Activated T-helper 2 cell treated with anti-CD3 and anti-CD28 coated beads, Interferon-gamma antibody, Interleukin-2, Interleukin-4, amounts not matched to agents 10 μg/mL and 5 μg/mL and 100 μg/mL, durations not matched to agents 14 hours and 24 hours and 36 hours (primary cell): ENCODE measurements around the gene DHX30. TPM values are rescaled to one million over a fixed set of nuclear protein-coding genes. Genes with fewer than 3 reads are reported as not detected.

Source experiments
- DNase-seq: peaks from one replicate; pipeline ENCODE4 v3.0.0; 2021; ENCODE audit warnings: low spot score
- H3K27ac Mint-ChIP-seq: one replicate; pipeline ENCODE4 v1.8.0; 2021; ENCODE audit warnings: mixed read lengths
- H3K27me3 Mint-ChIP-seq: one replicate; pipeline ENCODE4 v1.8.0; 2021; ENCODE audit warnings: low read depth, mixed read lengths
- H3K36me3 Mint-ChIP-seq: one replicate; pipeline ENCODE4 v1.8.0; 2021; ENCODE audit warnings: low read depth, mixed read lengths
- H3K4me1 Mint-ChIP-seq: one replicate; pipeline ENCODE4 v1.8.0; 2021; ENCODE audit warnings: low read depth, mixed read lengths
- H3K4me3 Mint-ChIP-seq: one replicate; pipeline ENCODE4 v1.8.0; 2021; ENCODE audit warnings: low read depth, mild to moderate bottlenecking, moderate library complexity, mixed read lengths
- H3K9me3 Mint-ChIP-seq: one replicate; pipeline ENCODE4 v1.8.0; 2021; ENCODE audit warnings: mixed read lengths
- intact Hi-C: fragments of 100-400 bp; cut with micrococcal nuclease; formaldehyde crosslinking; loops from one replicate; pipeline ENCODE4 v1.15.1; 2023
- total RNA-seq: library from RNA; stranded (reverse); gene quantifications from 2 replicates; pipeline ENCODE4 v1.2.3, GENCODE V29; 2022

The DHX30 gene
- total RNA-seq, 1 donor from 2014 or later: 123 TPM

DNA sequence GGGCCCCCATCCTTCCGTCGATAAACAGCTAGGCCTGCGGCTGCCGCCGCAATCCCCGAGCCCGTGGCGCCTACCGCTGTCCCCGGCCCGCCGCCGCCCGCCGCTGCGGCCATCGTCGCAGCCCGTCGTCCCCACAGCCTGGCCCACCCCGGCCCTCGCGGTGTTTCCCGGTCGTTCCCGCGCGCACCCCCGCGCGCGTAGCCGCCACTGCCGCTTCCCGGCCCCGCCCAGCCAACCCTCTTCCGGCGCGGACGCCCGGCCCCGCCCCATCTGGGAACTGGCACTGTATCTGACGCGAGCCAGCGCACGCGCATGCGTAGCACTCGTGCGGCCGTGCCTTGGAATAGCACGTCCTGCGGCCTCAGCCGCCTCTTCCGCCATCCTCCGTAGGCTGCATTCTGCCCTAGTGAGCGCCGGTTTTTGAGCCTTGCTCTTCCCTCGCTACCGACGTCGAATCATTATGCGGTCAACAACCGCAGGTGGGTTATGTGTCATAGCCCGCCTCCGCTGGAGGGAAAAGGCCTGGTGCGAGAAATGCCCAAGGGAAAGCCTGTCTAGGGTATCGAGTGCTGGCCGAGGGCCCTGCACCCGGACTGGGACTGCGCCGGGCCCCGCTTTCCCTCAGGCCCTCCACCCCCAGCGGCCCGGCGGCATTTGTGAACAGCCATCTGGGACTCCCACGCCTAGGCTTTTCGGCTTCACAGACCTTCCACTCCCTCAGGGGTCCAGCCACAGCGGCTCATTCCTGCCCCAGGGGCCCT is 21.1 kb upstream of the DHX30 start, which contains the start of gene SMARCC1:
Gene SMARCC1, minus strand, starts transcription at position 209 of the 761 bp plus-strand sequence. Its CDS starts 96 bp downstream, at position 113.
- intact Hi-C loops: loop anchor here (1.0 to 5.0 kb wide), 4 partner anchors 21 to 620 kb away; partner anchors contain the start of genes DHX30, ELP6 and SETD2
- Mint-ChIP-seq H3K4me3 (peak within 1 kb of the TSS; percentile 92), H3K9me3 (no peaks in the 10 kb centered on the region), H3K27me3 (no peaks in the 10 kb centered on the region), H3K27ac (peak within 1 kb of the TSS; percentile 99), H3K36me3 (peaks cover 16% of the 10 kb centered on the region), H3K4me1 (peaks cover 17% of the 10 kb centered on the region)
- peak; percentile 99 for DNase-seq

DNA sequence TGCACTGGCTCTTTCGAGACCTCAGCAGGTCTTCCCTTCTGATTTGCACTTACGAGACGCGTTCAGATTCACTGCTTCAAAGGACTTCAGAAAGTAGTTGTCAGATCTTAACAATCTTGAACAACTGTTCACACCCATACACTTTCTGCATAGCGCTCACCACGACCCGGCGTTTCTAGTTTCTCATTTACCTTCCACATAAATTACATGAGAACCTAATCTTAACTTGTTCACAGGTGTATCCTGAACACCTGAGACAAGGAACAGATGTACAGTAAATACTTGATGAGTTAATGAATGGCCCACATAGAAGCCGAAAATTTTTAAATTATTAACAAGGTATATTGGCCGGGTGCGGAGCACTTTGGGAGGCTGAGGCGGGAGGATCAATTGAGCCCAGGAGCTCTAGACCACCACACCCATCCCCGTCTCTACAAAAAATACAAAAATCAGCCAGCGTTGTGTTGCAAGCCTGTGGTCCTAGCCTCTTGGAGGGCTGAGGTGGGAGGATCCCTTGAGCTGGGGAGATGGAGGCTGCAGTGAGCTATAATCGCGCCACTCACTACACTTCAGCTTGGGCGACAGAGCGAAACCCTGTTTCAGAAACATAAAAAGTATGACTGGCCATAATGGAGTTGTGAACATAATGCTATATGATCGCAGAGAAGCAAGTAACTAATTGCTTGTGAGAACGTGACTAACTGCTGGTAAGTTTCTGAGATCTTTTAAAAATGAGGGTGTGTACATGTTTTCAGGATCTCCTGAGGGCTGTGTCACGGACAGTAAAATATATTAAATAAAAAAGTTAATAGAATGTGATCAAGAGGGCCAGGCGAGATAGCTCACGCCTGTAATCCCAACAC is 20.3 kb upstream of the DHX30 start:
- Mint-ChIP-seq H3K36me3 (peaks cover 16% of the 10 kb centered on the region), H3K9me3 (no peaks in the 10 kb centered on the region), H3K4me1 (peaks cover 17% of the 10 kb centered on the region), H3K27ac (peak overlapping the region; percentile 99), H3K27me3 (no peaks in the 10 kb centered on the region), H3K4me3 (peak overlapping the region; percentile 91)
- intact Hi-C loops: loop anchor here (1.0 to 5.0 kb wide), 2 partner anchors 21 to 620 kb away; partner anchors contain the start of genes DHX30 and SETD2
- no peak for DNase-seq

DNA sequence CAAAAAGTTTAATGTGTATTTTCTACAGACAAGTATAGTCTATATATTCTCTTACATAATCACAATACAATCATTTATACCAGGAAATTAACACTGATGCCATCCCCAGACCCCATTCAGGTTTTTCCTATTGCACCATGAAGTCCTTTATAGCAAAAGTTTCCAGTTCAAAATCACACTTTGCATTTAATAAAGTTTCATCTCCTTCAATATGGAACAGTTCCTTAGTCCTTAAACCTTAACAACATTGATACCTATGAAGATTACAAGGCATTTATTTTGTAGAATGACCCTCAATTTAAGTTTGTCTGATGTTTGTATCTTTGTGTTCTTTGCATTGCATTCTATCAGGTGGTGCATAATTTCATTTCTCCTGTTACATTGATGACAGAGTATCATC is 19.3 kb upstream of the DHX30 start:
- Mint-ChIP-seq H3K27ac (no peak overlapping the region), H3K4me1 (peaks cover 19% of the 10 kb centered on the region), H3K36me3 (peaks cover 16% of the 10 kb centered on the region), H3K4me3 (no peak overlapping the region), H3K9me3 (no peaks in the 10 kb centered on the region), H3K27me3 (no peaks in the 10 kb centered on the region)
- DNase-seq: no peak
- intact Hi-C loops: loop anchor here (5.0 kb wide), 1 partner anchor 621 kb away; the partner anchor contains the start of gene SETD2

DNA sequence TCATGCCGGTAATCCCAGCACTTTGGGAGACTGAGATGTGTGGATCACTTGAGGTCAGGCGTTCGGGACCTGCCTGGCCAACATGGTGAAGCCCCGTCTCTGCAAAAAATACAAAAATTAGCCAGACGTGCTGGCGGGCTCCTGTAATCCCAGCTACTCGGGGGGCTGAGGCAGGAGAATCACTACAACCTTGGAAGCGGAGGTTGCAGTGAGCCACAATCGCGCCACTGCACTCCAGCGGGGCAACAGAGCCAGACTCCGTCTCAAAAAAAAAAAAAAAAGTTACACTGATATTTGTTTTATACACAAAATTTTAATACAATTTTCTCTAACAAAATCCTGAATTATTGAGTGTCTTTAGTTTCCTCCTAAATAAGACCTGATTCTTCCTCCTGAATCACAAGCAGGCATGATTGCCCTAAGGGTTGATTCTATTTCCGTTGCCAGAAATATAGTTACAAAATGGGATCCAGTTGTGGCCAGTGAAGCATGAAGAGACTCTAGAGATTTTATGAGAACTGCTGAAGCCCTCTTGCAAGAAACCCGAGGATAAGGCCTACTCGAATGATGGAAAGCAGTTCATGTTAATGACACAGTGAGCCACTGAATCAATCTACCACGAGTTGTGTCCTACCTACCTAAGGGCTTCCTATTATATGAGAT is 11.6 kb upstream of the DHX30 start:
- no peaks in the 10 kb centered on the region for H3K9me3 Mint-ChIP-seq
- no peak for DNase-seq
- H3K27me3 Mint-ChIP-seq: no peaks in the 10 kb centered on the region
- H3K27ac Mint-ChIP-seq: no peak overlapping the region
- no peaks in the 10 kb centered on the region for H3K36me3 Mint-ChIP-seq
- intact Hi-C loops: no loop called here
- H3K4me3 Mint-ChIP-seq: no peak overlapping the region
- H3K4me1 Mint-ChIP-seq: peaks cover 2% of the 10 kb centered on the region

DNA sequence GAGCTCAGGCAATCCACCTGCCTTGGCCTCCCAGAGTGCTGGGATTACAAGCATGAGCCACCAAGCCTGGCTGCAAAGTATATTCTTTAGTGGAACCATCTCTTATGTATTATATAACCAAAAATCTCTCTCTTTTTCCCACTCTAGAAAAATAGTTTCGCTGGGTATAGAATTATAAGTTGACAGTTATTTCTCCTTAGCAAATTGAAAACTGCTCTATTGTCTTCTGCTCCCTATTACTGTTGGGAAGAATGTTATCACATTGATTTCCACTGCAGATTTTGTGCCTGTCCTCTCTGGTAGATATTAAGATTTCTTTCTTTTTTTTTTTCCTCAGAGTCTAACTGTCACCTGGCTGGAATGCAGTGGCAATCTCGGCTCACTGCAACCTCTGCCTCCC is 10.2 kb upstream of the DHX30 start:
- DNase-seq: no peak
- Mint-ChIP-seq H3K4me3 (no peak overlapping the region), H3K4me1 (peaks cover 2% of the 10 kb centered on the region), H3K9me3 (no peaks in the 10 kb centered on the region), H3K36me3 (no peaks in the 10 kb centered on the region), H3K27me3 (no peaks in the 10 kb centered on the region), H3K27ac (no peak overlapping the region)
- intact Hi-C loops: no loop called here

DNA sequence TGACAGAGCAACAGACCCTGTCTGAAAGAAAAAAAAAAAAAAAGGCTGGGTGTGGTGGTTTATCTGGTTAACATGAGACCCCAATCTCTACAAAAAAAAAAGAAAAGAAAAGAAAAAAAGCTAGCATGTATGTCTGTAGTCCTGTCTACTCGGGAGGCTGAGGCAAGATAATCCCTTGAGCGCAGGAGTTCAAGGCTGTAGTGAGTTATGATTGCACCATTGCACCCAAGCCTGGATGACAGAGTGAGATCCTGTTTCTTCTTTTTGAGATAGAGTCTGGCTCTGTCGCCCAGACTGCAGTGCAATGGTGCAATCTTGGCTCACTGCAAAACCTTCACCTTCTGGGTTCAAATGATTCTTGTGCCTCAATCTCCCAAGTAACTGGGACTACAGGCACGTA is 8.4 kb upstream of the DHX30 start:
- intact Hi-C loops: no loop called here
- Mint-ChIP-seq H3K27me3 (no peaks in the 10 kb centered on the region), H3K4me3 (no peak overlapping the region), H3K9me3 (no peaks in the 10 kb centered on the region), H3K36me3 (no peaks in the 10 kb centered on the region), H3K4me1 (no peaks in the 10 kb centered on the region), H3K27ac (no peak overlapping the region)
- DNase-seq: no peak

DNA sequence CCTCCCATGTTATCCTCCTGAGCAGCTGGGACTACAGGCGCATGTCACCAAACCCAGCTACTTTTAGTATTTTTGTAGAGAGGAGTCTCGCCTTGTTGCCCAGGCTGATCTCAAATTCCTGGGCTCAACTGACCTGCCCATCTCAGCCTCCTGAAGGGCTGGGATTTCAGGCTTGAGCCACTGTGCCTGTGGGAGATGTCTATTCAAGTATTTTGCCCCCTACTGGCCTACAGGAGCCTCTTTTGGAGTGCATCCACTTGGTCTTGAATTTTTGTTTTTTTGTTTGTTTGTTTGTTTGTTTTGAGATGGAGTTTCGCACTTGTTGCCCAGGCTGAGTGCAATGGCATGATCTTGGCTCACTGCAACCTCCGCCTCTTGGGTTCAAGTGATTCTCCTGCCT is 3.2 kb upstream of the DHX30 start:
- intact Hi-C loops: no loop called here
- Mint-ChIP-seq H3K27ac (no peak overlapping the region), H3K36me3 (no peaks in the 10 kb centered on the region), H3K27me3 (no peaks in the 10 kb centered on the region), H3K4me3 (no peak overlapping the region), H3K4me1 (peaks cover 13% of the 10 kb centered on the region), H3K9me3 (no peaks in the 10 kb centered on the region)
- no peak for DNase-seq

DNA sequence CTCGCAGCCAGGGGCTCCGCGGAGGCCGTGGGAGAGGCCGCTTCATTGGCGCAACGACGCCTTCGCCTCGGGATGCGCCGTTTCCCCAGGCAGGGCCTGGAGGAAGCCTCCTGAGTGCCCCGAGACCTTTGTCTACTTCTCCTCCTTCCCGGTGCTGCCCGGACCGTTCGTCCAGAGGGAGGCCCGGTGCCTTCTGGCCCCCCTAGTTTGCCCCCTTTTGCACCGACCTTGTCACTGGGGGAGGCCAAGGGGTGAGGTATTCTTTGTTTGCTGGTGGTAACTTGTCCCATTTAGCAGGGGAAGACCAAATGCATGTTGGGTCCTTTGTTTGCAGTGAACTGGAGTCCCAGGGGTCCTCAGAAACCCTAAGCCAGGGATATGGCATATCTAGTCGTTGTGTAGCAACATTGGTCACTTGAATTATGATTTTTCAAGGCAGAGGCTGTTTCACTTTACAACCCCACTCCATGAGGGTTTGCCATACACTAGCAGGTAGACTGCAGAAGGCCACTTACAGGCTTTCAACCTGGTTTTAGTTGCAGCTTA is 615 bp downstream of the DHX30 start:
- Mint-ChIP-seq H3K27me3 (no peaks in the 10 kb centered on the region), H3K36me3 (no peaks in the 10 kb centered on the region), H3K27ac (peak overlapping the region; percentile 95), H3K9me3 (no peaks in the 10 kb centered on the region), H3K4me1 (peaks cover 13% of the 10 kb centered on the region), H3K4me3 (peak overlapping the region; percentile 97)
- DNase-seq: no peak
- intact Hi-C loops: loop anchor here (1.0 kb wide), 3 partner anchors 21 to 290 kb away; partner anchors contain the start of gene ELP6

DNA sequence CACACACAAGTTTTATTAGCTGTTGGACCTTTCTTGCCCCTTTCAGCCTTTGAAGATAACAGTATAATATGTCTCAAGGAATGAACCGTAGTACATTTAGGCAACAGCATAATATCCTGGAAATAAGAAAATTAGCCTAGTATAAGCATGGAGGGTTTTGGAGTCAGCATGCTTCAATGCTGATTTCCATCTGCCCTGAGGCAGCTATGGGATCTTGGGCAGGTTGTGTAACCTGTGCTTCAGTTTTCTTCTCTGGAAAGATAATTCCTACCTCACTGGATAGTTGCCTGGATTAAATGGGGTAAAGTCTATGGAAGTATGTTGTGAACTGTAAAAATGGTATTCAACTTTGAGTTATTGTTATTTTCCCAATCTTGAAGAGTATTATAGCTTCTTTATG is 1.6 kb downstream of the DHX30 start:
- Mint-ChIP-seq H3K27ac (no peak overlapping the region), H3K4me1 (peaks cover 13% of the 10 kb centered on the region), H3K36me3 (no peaks in the 10 kb centered on the region), H3K9me3 (no peaks in the 10 kb centered on the region), H3K4me3 (peak overlapping the region; percentile 97), H3K27me3 (no peaks in the 10 kb centered on the region)
- DNase-seq: no peak
- intact Hi-C loops: no loop called here

DNA sequence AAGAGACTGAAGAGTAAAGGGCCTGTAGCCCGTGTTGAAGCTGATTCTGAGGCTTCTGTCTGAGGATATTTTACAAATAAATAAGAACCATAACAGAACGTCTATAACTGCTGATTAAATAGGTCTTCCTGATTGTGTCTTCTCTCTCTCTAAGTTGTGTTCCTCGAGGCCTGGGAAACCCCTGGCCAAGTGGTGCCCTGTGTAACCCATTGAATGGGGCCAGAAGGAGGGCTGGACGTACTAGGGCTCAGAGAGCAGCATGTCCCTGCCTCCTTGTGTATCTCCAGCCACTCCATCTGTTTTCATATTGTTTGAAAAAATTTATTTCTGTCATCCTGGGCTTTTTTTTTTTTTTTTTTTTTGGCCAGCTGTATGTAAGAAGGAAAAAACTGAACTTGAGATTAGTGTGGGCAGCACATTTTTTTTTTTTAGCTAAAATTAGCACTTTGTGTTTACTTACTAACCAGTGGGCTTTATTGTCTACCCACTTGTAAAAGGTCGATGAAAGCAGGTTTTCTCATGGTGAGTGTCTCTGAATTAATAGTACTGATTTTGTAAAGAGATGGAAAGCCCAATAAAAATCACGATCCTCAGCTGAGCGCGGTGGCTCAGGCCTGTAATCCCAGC is 10.7 kb downstream of the DHX30 start:
- Mint-ChIP-seq H3K27ac (no peak overlapping the region), H3K4me3 (no peak overlapping the region), H3K4me1 (peaks cover 3% of the 10 kb centered on the region), H3K27me3 (no peaks in the 10 kb centered on the region), H3K9me3 (no peaks in the 10 kb centered on the region), H3K36me3 (peaks cover 26% of the 10 kb centered on the region)
- DNase-seq: no peak
- intact Hi-C loops: no loop called here

DNA sequence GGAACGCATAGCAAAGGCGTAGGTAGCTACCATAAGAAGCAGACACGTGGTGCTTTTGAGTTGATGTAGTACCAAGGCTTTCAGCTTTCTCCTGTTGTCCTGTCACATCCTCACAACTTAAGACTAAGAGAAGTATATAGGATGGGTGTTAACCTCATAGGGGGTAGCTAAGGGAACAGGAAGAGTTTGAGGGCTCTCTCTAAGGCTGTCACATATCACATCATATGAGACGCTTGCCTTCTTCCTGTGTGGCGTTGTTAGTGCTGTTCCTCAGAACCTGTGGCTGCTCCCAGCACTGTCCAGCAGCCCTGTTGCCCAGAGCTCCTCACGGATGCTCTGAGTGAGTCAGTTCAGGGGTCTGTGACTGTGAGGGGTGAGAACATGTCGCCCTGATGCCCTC is 14.7 kb downstream of the DHX30 start:
- intact Hi-C loops: no loop called here
- no peak overlapping the region for H3K27ac Mint-ChIP-seq
- H3K9me3 Mint-ChIP-seq: no peaks in the 10 kb centered on the region
- peaks cover 7% of the 10 kb centered on the region for H3K4me1 Mint-ChIP-seq
- H3K27me3 Mint-ChIP-seq: no peaks in the 10 kb centered on the region
- H3K4me3 Mint-ChIP-seq: no peak overlapping the region
- peaks cover 22% of the 10 kb centered on the region for H3K36me3 Mint-ChIP-seq
- DNase-seq: no peak
